Loucy (cell line): Measurements from ENCODE around the gene PANK2.

Experiments used
- H2AFZ ChIP-seq: fragments of 200-600 bp; sonication (generic); 2 replicates; pipeline ENCODE4 v1.6.0; 2016; ENCODE audit warnings: antibody characterized with exemption, mild to moderate bottlenecking, low read length, moderate library complexity
- H3F3A ChIP-seq: fragments of 200-600 bp; 2 replicates; pipeline ENCODE4 v1.6.0; 2016; ENCODE audit warnings: antibody characterized with exemption, low read depth, mild to moderate bottlenecking
- H3K27me3 ChIP-seq: fragments of 200-600 bp; sonication (generic); 2 replicates; pipeline ENCODE4 v1.6.1; 2014; ENCODE audit warnings: low read length, mild to moderate bottlenecking; ENCODE audit not compliant: insufficient read depth, poor library complexity, severe bottlenecking
- H3K36me3 ChIP-seq: fragments of 200-600 bp; sonication (generic); 2 replicates; pipeline ENCODE4 v1.6.1; 2016; ENCODE audit warnings: low read length; ENCODE audit not compliant: insufficient read depth
- H3K4me1 ChIP-seq: fragments of 200-600 bp; sonication (generic); 2 replicates; pipeline ENCODE4 v1.5.1; 2014; ENCODE audit warnings: low read length, mild to moderate bottlenecking; ENCODE audit not compliant: insufficient read depth, poor library complexity, severe bottlenecking
- H3K4me2 ChIP-seq: fragments of 200-600 bp; sonication (generic); 2 replicates; pipeline ENCODE4 v1.6.0; 2014; ENCODE audit warnings: antibody characterized with exemption, low read length, low read depth, mild to moderate bottlenecking; ENCODE audit not compliant: poor library complexity, severe bottlenecking
- H3K4me3 ChIP-seq: fragments of 200-600 bp; sonication (generic); 2 replicates; pipeline ENCODE4 v1.5.1; 2014; ENCODE audit warnings: low read length, mild to moderate bottlenecking, mixed read lengths; ENCODE audit not compliant: poor library complexity, severe bottlenecking
- H3K79me2 ChIP-seq: fragments of 200-600 bp; sonication (generic); 2 replicates; pipeline ENCODE4 v1.6.1; 2014; ENCODE audit warnings: low read length; ENCODE audit not compliant: insufficient read depth
- H3K9ac ChIP-seq: fragments of 200-600 bp; sonication (generic); 2 replicates; pipeline ENCODE4 v1.6.0; 2014; ENCODE audit warnings: mild to moderate bottlenecking, low read depth, low read length, moderate library complexity; ENCODE audit not compliant: poor library complexity, severe bottlenecking
- H3K9me2 ChIP-seq: fragments of 200-600 bp; sonication (generic); replicated peaks from 2 replicates; pipeline ENCODE4 v1.6.1; 2016; ENCODE audit warnings: low read depth, low read length, mixed read lengths
- H3K9me3 ChIP-seq: fragments of 200-600 bp; sonication (generic); 2 replicates; pipeline ENCODE4 v1.6.1; 2014; ENCODE audit warnings: mild to moderate bottlenecking, antibody characterized with exemption, low read length, low read depth; ENCODE audit not compliant: insufficient read depth
- H4K20me1 ChIP-seq: fragments of 200-600 bp; sonication (generic); 2 replicates; pipeline ENCODE4 v1.6.0; 2014; ENCODE audit warnings: antibody characterized with exemption, low read length, mild to moderate bottlenecking; ENCODE audit not compliant: insufficient read depth, poor library complexity, severe bottlenecking
- CTCF ChIP-seq: fragments of 200-600 bp; sonication (generic); conservative IDR thresholded peaks from 2 replicates; pipeline ENCODE4 v1.5.1; 2014; ENCODE audit warnings: mild to moderate bottlenecking, antibody characterized with exemption, low read length
- EZH2phosphoT487 ChIP-seq: fragments of 200-600 bp; IDR thresholded peaks from 2 replicates; pipeline ENCODE4 v1.6.1; 2018; ENCODE audit warnings: antibody characterized with exemption, mild to moderate bottlenecking, moderate library complexity, borderline replicate concordance

Gene PANK2

GRCh38 chr20:3966571-3966970, 77.4 kb downstream of the PANK2 start:
- Histone ChIP-seq H3K4me2 (no peak overlapping the region), H3K27me3 (no peaks in the 10 kb centered on the region), H3K4me3 (no peak overlapping the region), H3K79me2 (peaks cover 27% of the 10 kb centered on the region), H3K9ac (no peak overlapping the region), H3F3A (no peaks in the 10 kb centered on the region), H2AFZ (no peak overlapping the region), H3K9me2 (no peaks in the 10 kb centered on the region), H3K9me3 (no peaks in the 10 kb centered on the region), H4K20me1 (peaks cover 3% of the 10 kb centered on the region), H3K36me3 (peaks cover 25% of the 10 kb centered on the region; the same call in 1 of the 2 replicates), H3K4me1 (no peaks in the 10 kb centered on the region)
- TF ChIP-seq EZH2phosphoT487 (no peak), CTCF (no peak)

- Histone ChIP-seq H3K4me3 (no peak overlapping the region), H3K9me2 (no peaks in the 10 kb centered on the region), H3K79me2 (peaks cover 45% of the 10 kb centered on the region)
Measured at GRCh38 chr20:3970016-3970415, 80.8 kb downstream of the PANK2 start.

GRCh38 chr20:3971145-3971544, 82.0 kb downstream of the PANK2 start:
- H3K4me2 ChIP-seq, result no peak overlapping the region
- H3K9ac ChIP-seq, result no peak overlapping the region
- peaks cover 13% of the 10 kb centered on the region; the same call in 1 of the 2 replicates for H3K36me3 ChIP-seq
- peaks cover 5% of the 10 kb centered on the region for H4K20me1 ChIP-seq
- H3K4me3 ChIP-seq, result no peak overlapping the region
- no peaks in the 10 kb centered on the region for H3F3A ChIP-seq
- no peaks in the 10 kb centered on the region for H3K27me3 ChIP-seq
- TF ChIP-seq CTCF, result no peak
- TF ChIP-seq EZH2phosphoT487, result no peak
- no peaks in the 10 kb centered on the region for H3K9me2 ChIP-seq
- peaks cover under 1% of the 10 kb centered on the region for H3K4me1 ChIP-seq
- no peaks in the 10 kb centered on the region for H3K9me3 ChIP-seq
- no peak overlapping the region for H2AFZ ChIP-seq
- H3K79me2 ChIP-seq, result peaks cover 45% of the 10 kb centered on the region

More at GRCh38 chr20:3970016-3970415, 80.8 kb downstream of the PANK2 start:
- Histone ChIP-seq H3K9ac (no peak overlapping the region), H3K9me3 (no peaks in the 10 kb centered on the region), H4K20me1 (peaks cover 5% of the 10 kb centered on the region), H3K27me3 (no peaks in the 10 kb centered on the region), H3F3A (no peaks in the 10 kb centered on the region), H2AFZ (no peak overlapping the region), H3K4me2 (no peak overlapping the region), H3K36me3 (peaks cover 14% of the 10 kb centered on the region; the same call in 1 of the 2 replicates), H3K4me1 (no peaks in the 10 kb centered on the region)
- TF ChIP-seq CTCF, result no peak
- TF ChIP-seq EZH2phosphoT487, result no peak
